ENCODE measurements around the gene BMP7. TPM values are rescaled to one million over a fixed set of nuclear protein-coding genes. Genes with fewer than 3 reads are reported as not detected.

Gene BMP7
- total and polyA plus RNA-seq, 2 of the 13 experiments (the other 11 are each of a cell fraction or from before 2014, with no cell fraction given), result not detected

- H3K4me1 ChIP-seq (ENCODE audit: insufficient read depth, low read length), result no peaks in the 10 kb centered on the region
- no peak for FAIRE-seq
- H3K4me3 ChIP-seq (replicated peaks in 1 of 3; ENCODE audit: insufficient read depth in 1 of 3, low read depth in 2 of 3, low read length in 3 of 3), result no peak overlapping the region
- H3K79me2 ChIP-seq (ENCODE audit: insufficient read depth, low read length), result no peaks in the 10 kb centered on the region
- ChIA-PET POLR2A (no interaction called here), CTCF (ENCODE audit: low intra/inter-chr PET ratio, low total read pairs) (no interaction called here)
- H3K36me3 ChIP-seq (replicated peaks in 1 of 2; ENCODE audit: control insufficient read depth in 1 of 2, insufficient read depth in 2 of 2, low read length in 2 of 2), result no peaks in the 10 kb centered on the region
- peaks cover 0 to 44% of the 10 kb centered on the region in 2 experiments; a peak in 3 of 5 replicates for H3K27me3 ChIP-seq (ENCODE audit: control insufficient read depth in 1 of 2, insufficient read depth in 2 of 2, low read length in 2 of 2)
- H3K9me3 ChIP-seq (ENCODE audit: low read length), result no peaks in the 10 kb centered on the region
- no peak for ATAC-seq
- no peaks in the 10 kb centered on the region for H4K20me1 ChIP-seq (ENCODE audit: insufficient read depth, low read length)
- WGBS (ENCODE audit: low lambda C conversion rate), result 4% methylated on average over 11 of the region's 11 CpGs
- no peak overlapping the region for H3K4me2 ChIP-seq (ENCODE audit: low read depth, low read length)
- TF ChIP-seq ZNF281 (CRISPR knock-in tag; IDR thresholded peaks at IDR 0.05; ENCODE audit: borderline replicate concordance), result no peak
- TF ChIP-seq RFXAP (CRISPR knock-in tag; IDR thresholded peaks at IDR 0.05; ENCODE audit: borderline replicate concordance), result no peak
- no peak for TF ChIP-seq ZNF280B (CRISPR knock-in tag; IDR thresholded peaks at IDR 0.05; ENCODE audit: borderline replicate concordance)
- no peak overlapping the region for H3K9ac ChIP-seq (ENCODE audit: insufficient read depth, low read depth, low read length)
- no TSS peak for BruUV-seq (replicated peaks)
- intact Hi-C loops (cut with micrococcal nuclease; ENCODE audit: unreplicated experiment), result loop anchor here (2.0 kb wide), 1 partner anchor 36 kb away; no protein-coding TSS in a partner anchor
- no peak for DNase-seq (ENCODE audit: low spot score)
- in situ Hi-C loops (cut with HindIII; ENCODE audit: extremely low pct_ligation_motif_present, low pct_unique_long_range_greater_than_20kb), result no loop called here
- no peak overlapping the region for H3K27ac ChIP-seq (ENCODE audit: extremely low read length, insufficient read depth, low read length)
- no peak overlapping the region for H2AFZ ChIP-seq (ENCODE audit: low read length)
These were observed 31.7 kb downstream of the BMP7 start for GRCh38 chr20:57234556-57235251.
